Left hindlimb (tissue), 1 donor: Measurements from ENCODE around the gene DBNDD2.

Source experiments
- DNase-seq: peaks from one replicate; pipeline ENCODE4 v3.0.0-alpha.2; 2018

DBNDD2 gene

GRCh38 chr20:45452772-45453691, 44.9 kb downstream of the DBNDD2 start:
- DNase-seq: no peak

- no peak for DNase-seq
These were observed 48.5 kb downstream of the DBNDD2 start for GRCh38 chr20:45456632-45457031.

GRCh38 chr20:45459606-45460005, 51.5 kb downstream of the DBNDD2 start:
- no peak for DNase-seq
